Cardiac fibroblast (primary cell): ENCODE measurements around the gene PALLD.

Experiments used
- DNase-seq, 2 donors: peaks; one replicate each; pipeline versions ENCODE4 v3.0.0 to v3.0.0-alpha.2; 2010; ENCODE audit warnings: low read depth in 2 of 2
- H3K4me3 ChIP-seq, 2 donors: replicated peaks in 1 of 2; 1 replicate in 1 of 2; 2 replicates in 1 of 2; pipeline ENCODE4 v1.5.1; 2011; ENCODE audit warnings: low read depth in 2 of 2, low read length in 2 of 2, mild to moderate bottlenecking in 2 of 2, moderate library complexity in 1 of 2
- TF ChIP-seq, protein P1 (sequence below): IDR thresholded peaks from one replicate; pipeline ENCODE4 v1.5.1; 2011; ENCODE audit warnings: low read depth, mild to moderate bottlenecking, low read length, inconsistent platforms

Gene PALLD

DNA sequence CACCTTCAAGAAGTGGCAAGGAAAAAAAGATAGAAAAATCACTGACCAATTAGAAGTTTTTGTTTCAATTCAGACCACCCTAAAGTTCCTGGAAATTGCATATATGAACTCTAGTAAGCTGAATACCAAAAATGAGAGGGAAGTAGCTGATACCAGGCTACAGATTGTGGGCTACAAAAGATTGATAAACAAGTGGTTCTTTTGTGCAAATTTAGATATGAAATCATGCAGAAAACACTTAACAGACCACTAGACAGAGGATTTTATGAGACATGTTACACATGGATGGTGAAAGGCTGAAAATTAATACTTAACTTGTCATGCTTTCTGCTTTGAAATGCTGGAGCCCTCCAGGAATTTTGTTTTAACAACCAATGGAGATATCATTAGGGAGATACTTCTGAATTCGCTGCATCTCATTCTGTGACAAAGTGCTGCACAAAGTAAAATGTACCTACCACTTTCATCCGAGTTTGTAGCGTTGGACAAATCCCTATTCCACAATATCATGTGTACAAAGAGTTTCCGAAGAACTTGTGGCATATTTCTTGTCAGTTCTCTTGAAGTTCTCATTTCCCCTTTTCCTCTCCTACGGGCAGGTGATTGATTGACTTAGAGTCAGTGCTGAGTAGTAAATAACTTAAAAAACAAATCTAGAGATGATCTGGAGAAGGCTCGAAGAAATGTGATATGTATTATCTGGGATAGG, 235.0 kb downstream of the PALLD start:
- TF ChIP-seq, protein P1, sequence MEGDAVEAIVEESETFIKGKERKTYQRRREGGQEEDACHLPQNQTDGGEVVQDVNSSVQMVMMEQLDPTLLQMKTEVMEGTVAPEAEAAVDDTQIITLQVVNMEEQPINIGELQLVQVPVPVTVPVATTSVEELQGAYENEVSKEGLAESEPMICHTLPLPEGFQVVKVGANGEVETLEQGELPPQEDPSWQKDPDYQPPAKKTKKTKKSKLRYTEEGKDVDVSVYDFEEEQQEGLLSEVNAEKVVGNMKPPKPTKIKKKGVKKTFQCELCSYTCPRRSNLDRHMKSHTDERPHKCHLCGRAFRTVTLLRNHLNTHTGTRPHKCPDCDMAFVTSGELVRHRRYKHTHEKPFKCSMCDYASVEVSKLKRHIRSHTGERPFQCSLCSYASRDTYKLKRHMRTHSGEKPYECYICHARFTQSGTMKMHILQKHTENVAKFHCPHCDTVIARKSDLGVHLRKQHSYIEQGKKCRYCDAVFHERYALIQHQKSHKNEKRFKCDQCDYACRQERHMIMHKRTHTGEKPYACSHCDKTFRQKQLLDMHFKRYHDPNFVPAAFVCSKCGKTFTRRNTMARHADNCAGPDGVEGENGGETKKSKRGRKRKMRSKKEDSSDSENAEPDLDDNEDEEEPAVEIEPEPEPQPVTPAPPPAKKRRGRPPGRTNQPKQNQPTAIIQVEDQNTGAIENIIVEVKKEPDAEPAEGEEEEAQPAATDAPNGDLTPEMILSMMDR: no peak
- DNase-seq: no peak
- H3K4me3 ChIP-seq: no peak overlapping the region

DNA sequence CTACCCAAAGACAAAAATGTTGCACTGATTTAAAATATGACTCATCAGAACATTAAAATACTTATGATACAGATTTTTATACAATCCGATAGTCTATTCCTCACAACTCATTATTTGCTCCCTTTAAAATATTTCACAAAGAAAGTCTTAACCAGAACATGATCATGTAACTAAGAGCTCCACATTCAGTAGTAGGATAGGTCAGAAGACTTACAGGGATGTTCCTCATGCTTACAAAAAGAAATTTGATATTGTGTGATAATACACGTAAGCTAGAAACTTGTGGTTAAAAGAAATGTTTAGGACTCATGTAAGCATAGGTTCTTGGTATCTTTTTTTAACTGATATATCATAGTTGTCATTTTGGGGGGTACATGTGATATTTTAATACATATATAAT, 235.9 kb downstream of the PALLD start:
- TF ChIP-seq, protein P1: no peak
- no peak overlapping the region for H3K4me3 ChIP-seq
- DNase-seq: no peak

DNA sequence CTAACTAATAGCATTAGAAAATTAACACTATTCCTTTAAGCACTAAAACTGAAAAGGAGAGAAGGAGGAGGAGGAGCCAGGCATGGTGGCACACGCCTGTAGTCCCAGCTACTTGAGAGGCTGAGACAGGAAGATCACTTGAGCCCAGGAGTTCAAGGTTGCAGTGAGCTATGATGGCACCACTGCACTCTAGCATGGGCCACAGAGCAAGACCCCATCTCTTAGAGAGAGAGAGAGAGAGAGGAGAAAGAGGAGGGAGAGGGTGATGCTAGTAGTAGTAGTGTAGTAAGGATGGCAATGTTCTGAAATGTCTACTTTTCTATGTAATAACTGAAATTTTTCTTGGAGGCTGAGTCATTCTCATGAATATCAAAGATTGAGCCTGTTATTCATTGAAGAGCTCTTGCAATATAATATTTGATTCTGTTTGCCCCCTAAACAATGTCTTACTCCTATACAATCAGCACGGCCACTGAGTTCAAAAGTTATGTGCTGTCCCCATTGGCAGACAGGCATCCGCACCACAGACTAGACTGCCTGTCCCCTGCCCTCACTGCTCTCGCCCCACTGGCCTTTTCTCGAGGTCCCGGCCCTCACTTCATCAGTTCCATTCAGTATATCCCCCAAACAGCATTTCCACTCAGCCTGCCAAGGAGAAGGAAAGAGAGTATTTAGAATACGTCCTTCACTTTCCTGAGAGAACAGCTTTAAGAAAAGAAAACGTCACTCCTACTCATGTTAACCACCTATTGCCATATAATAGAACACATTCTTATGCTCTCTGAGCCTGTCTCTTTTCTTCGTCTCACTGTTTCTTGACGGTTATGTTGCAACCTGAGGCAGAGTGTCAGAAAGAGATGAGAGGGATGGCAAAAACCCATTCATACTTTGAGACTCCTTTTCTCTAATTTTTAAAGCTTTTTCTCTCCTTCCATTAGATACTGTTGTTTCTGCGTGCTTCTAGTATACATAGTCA, 238.1 kb downstream of the PALLD start:
- TF ChIP-seq, protein P1: no peak
- H3K4me3 ChIP-seq: no peak overlapping the region
- no peak for DNase-seq

DNA sequence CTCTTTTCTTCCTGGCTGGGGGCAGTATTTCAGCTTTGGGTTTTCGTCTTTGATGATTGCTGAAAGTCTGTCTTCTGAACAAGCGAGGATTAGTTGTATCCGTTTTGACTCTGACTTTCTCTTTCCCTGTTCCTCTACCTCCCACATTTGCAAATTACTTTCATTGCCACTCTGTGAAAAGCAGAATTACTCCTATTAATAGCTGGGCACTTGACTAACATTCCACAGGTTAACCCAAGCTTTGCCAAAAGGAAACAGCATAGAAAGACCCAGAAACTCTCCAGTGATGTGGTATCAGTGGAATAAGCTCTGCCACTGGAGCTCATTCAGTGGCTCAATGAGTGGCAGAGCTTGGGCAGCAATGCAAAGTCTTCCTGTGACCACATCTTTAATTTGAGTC, 238.9 kb downstream of the PALLD start:
- TF ChIP-seq, protein P1: no peak
- no peak for DNase-seq
- no peak overlapping the region for H3K4me3 ChIP-seq

DNA sequence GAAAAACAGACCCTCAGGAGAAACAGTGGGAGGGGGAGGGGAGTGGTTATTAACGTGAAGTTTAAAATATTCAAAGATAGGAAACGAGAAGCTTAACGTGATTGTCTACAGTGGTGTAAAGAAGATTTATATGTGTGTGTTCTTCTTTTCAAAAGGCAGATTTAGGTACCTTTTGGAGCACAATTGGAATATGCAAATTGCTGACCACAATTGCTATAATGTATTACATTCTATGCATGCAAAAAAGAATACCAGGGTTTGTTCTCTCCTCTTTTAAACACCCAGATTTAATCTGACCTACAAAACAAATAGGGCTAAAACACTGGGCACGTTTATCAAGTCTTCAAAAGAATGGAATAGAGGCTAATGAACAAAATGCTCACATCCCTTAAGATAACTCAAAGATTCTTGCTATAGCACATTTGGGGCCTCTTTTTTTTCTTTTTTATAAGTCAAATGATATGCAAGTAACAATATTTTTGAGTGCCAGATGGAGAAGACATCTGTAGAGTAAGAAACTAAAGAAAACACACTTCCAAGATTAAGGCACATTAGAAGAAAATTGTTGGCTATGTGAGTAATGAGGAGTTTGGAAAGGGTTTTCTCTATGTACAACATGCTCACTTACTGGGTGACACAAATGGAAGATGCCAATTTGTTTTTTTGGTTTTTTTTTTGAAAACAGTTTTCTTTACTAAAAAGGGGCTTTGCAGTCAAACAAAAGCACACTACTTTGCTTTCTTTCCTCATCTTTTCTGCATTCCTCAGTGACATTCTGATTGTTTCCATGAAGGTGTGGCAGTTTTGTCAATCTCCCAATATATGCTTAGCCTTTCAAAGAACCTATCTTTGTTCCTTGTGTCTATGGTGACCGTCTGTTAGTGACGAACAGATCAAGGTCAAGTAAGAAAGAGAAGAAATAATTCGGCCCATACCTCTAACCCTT, 240.3 kb downstream of the PALLD start:
- DNase-seq: no peak
- TF ChIP-seq, protein P1: no peak

DNA sequence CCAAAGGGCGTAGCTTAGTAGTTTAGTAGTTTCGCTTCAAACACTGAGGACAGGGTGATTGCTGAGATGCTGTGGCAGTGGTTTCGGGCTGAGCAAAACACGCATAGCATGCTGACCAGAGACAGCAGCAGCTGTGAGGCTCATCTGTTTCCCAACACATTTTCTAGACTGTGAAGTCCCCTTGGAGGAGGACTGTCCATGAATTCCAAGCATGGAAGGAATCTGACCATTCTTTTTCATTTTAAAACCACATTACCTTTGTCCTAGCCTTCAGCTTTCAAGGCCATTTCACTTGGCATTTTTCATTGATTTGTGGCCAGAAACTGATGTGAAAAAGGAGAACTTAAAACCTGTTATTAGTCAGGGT, 240.9 kb downstream of the PALLD start:
- no peak for DNase-seq
- TF ChIP-seq, protein P1: no peak
- no peak overlapping the region for H3K4me3 ChIP-seq

More for the DNA sequence above, 240.3 kb downstream of the PALLD start:
- H3K4me3 ChIP-seq: no peak overlapping the region
